ENCODE measurements around the gene SBNO2.

GRCh38 chr19:1084024-1084868 lies 89.8 kb downstream of the SBNO2 start:
- TF ChIP-seq POLR2A (IDR thresholded peaks at IDR 0.05; ENCODE audit: low read depth, low read length) (no peak), TAF1 (IDR thresholded peaks at IDR 0.05; ENCODE audit: borderline replicate concordance, low read depth, low read length) (no peak), POLR2AphosphoS5 (IDR thresholded peaks at IDR 0.05; ENCODE audit: low read depth, low read length) (no peak)
